K562 (cell line): ENCODE data around the gene FEM1B. TPM values are rescaled to one million over a fixed set of nuclear protein-coding genes. Genes with fewer than 3 reads are reported as not detected.
A peak's percentile ranks its signal among the peaks of the same experiment; 100 is the strongest.

Source experiments
- ATAC-seq: fragments of 200-7000 bp; cut with Tn5 transposase; 3 replicates; pipeline ENCODE4 v1.9.1; 2020; ENCODE audit warnings: moderate library complexity
- BruUV-seq: library from RNA; stranded (reverse); fragments of 400-500 nt; replicated peaks from 2 replicates; lab custom pipeline; 2021; lab: Mats Ljungman, UMichigan
- CTCF ChIA-PET: fragments of 300-600 bp; formaldehyde crosslinking; extraction: SDS; loops from one replicate; lab custom pipeline; 2021; ENCODE audit warnings: low intra/inter-chr PET ratio; lab: Yijun Ruan, JAX
- POLR2A ChIA-PET: fragments of 300-600, 350-650 bp; sonication (Branson Sonifier 250); formaldehyde crosslinking; extraction: SDS; loops from one replicate; lab custom pipeline; 2021; ENCODE audit warnings: antibody characterized with exemption, inconsistent platforms; lab: Yijun Ruan, JAX
- DNase-seq, 4 experiments: peaks; one replicate each; pipeline versions ENCODE4 v3.0.0 to v3.0.0-alpha.2; 2011 to 2018; ENCODE audit warnings: low spot score in 3 of 4, mixed read lengths in 3 of 4; ENCODE audit errors: extremely low read depth in 1 of 4
- FAIRE-seq: peaks from 2 replicates; lab custom pipeline; 2011; peaks lifted over from hg19 to GRCh38; lab: Jason Lieb, UNC
- H2AFZ ChIP-seq: 2 replicates; pipeline ENCODE4 v1.6.0; 2011; ENCODE audit warnings: low read depth, low read length, control low read depth, inconsistent platforms
- H3K27ac ChIP-seq: fragments of 200-600 bp; 3 replicates; pipeline ENCODE4 v1.8.0; 2011; ENCODE audit warnings: low read depth, mild to moderate bottlenecking, control low read depth, inconsistent platforms, low read length, moderate library complexity, mixed read lengths; ENCODE audit errors: extremely low read depth
- H3K27me3 ChIP-seq, 2 experiments: fragments of 300-600 bp in 1 of 2; 2 replicates in 1 of 2; 3 replicates in 1 of 2; pipeline versions ENCODE4 v1.6.0 to v1.8.0; 2011; ENCODE audit warnings: inconsistent platforms in 2 of 2, low read length in 2 of 2, mild to moderate bottlenecking in 1 of 2, mixed read lengths in 1 of 2, moderate library complexity in 1 of 2; ENCODE audit not compliant: control insufficient read depth in 2 of 2, insufficient read depth in 2 of 2
- H3K36me3 ChIP-seq: fragments of 300-600 bp; 3 replicates; pipeline ENCODE4 v1.8.0; 2011; ENCODE audit warnings: mild to moderate bottlenecking, low read length, inconsistent platforms; ENCODE audit not compliant: control insufficient read depth, insufficient read depth
- H3K4me1 ChIP-seq, 2 experiments: fragments of 200-600 bp in 1 of 2; replicated peaks in 1 of 2; 2 replicates in 1 of 2; 3 replicates in 1 of 2; pipeline versions ENCODE4 v1.5.1 to v1.8.0; 2011; ENCODE audit warnings: inconsistent platforms in 2 of 2, low read length in 2 of 2, mild to moderate bottlenecking in 1 of 2, mixed read lengths in 1 of 2, moderate library complexity in 1 of 2; ENCODE audit not compliant: control insufficient read depth in 2 of 2, insufficient read depth in 2 of 2
- H3K4me2 ChIP-seq: 2 replicates; pipeline ENCODE4 v1.6.1; 2011; ENCODE audit warnings: low read length, control low read depth, inconsistent platforms, mixed read lengths; ENCODE audit not compliant: insufficient read depth
- H3K4me3 ChIP-seq: fragments of 200-600 bp; sonication (generic), shearing (Covaris generic); 2 replicates; pipeline ENCODE4 v1.5.1; 2016; ENCODE audit warnings: control low read depth, inconsistent platforms
- H3K79me2 ChIP-seq: fragments of 200-600 bp; 3 replicates; pipeline ENCODE4 v1.8.0; 2011; ENCODE audit warnings: low read length, inconsistent platforms; ENCODE audit not compliant: control insufficient read depth, insufficient read depth
- H3K9ac ChIP-seq, 2 experiments: 2 replicates each; pipeline versions ENCODE4 v1.6.0 to v1.6.1; 2011; ENCODE audit warnings: low read depth in 2 of 2, low read length in 2 of 2, control low read depth in 1 of 2, inconsistent platforms in 1 of 2, mild to moderate bottlenecking in 1 of 2, mixed read lengths in 1 of 2; ENCODE audit not compliant: insufficient read depth in 1 of 2
- H3K9me1 ChIP-seq: one replicate; pipeline ENCODE4 v1.6.0; 2011; ENCODE audit warnings: inconsistent platforms, mild to moderate bottlenecking, low read length, moderate library complexity; ENCODE audit not compliant: control insufficient read depth, insufficient read depth
- H3K9me3 ChIP-seq: replicated peaks from 2 replicates; pipeline ENCODE4 v1.5.1; 2011; ENCODE audit warnings: low read depth, low read length, inconsistent platforms; ENCODE audit not compliant: control insufficient read depth, insufficient read depth
- H4K20me1 ChIP-seq: replicated peaks from 2 replicates; pipeline ENCODE4 v1.6.1; 2011; ENCODE audit warnings: low read length, inconsistent platforms, mixed read lengths; ENCODE audit not compliant: control insufficient read depth, insufficient read depth
- BACH1 ChIP-seq: fragments of 200-800 bp; sonication (Bioruptor generic); IDR thresholded peaks from 2 replicates; pipeline ENCODE4 v1.6.1; 2016; ENCODE audit warnings: missing genetic modification characterization, missing compliant biosample characterization
- CBX5 ChIP-seq: IDR thresholded peaks from 2 replicates; pipeline ENCODE4 v1.6.1; 2014; ENCODE audit warnings: low read depth, borderline replicate concordance
- CTBP1 ChIP-seq: fragments of 450-650 bp; IDR thresholded peaks from 2 replicates; pipeline ENCODE4 v1.6.1; 2016; ENCODE audit warnings: borderline replicate concordance
- DPF2 ChIP-seq: fragments of 450-650 bp; IDR thresholded peaks from 2 replicates; pipeline ENCODE4 v1.6.1; 2016
- FOXM1 ChIP-seq, 2 experiments: fragments of 450-650 bp in 1 of 2; sonication (generic) in 1 of 2; formaldehyde crosslinking in 1 of 2; IDR thresholded peaks; 2 replicates each; pipeline versions ENCODE4 v1.6.1 to v1.9.0; 2017 to 2022; ENCODE audit warnings: low read depth in 2 of 2, mild to moderate bottlenecking in 2 of 2, missing genetic modification reagents in 1 of 2, moderate library complexity in 1 of 2
- HEY1 ChIP-seq: fragments of 250-450 bp; sonication (Bioruptor Pico); IDR thresholded peaks from 2 replicates; pipeline ENCODE4 v1.5.0; 2020; ENCODE audit warnings: mild to moderate bottlenecking, moderate library complexity, borderline replicate concordance
- MEIS2 ChIP-seq: fragments of 450-650 bp; IDR thresholded peaks from 2 replicates; pipeline ENCODE4 v1.6.1; 2014; ENCODE audit warnings: mild to moderate bottlenecking; ENCODE audit not compliant: partially characterized antibody
- NFYB ChIP-seq: IDR thresholded peaks from 2 replicates; pipeline ENCODE4 v1.6.1; 2011; ENCODE audit warnings: mild to moderate bottlenecking, moderate library complexity; ENCODE audit not compliant: insufficient read length; ENCODE audit errors: extremely low read depth
- PCBP1 ChIP-seq: fragments of 200-400 bp; formaldehyde crosslinking; IDR thresholded peaks from 2 replicates; pipeline ENCODE4 v1.6.1; 2018; ENCODE audit warnings: mild to moderate bottlenecking, low read depth, low read length; ENCODE audit not compliant: poor library complexity, severe bottlenecking
- PTRF ChIP-seq: fragments of 450-650 bp; IDR thresholded peaks from 2 replicates; pipeline ENCODE4 v1.6.1; 2016; ENCODE audit warnings: mild to moderate bottlenecking, missing genetic modification characterization, missing compliant biosample characterization
- PURB ChIP-seq: sonication (generic); formaldehyde crosslinking; IDR thresholded peaks from 2 replicates; pipeline ENCODE4 v1.9.0; 2021; ENCODE audit warnings: low read depth, mild to moderate bottlenecking, missing genetic modification reagents
- ZFP1 ChIP-seq: fragments of 450-650 bp; formaldehyde crosslinking; IDR thresholded peaks from 2 replicates; pipeline ENCODE4 v1.4.0; 2020; ENCODE audit warnings: mild to moderate bottlenecking, mixed read lengths
- ZNF140 ChIP-seq: fragments of 250-450 bp; sonication (Bioruptor Pico); IDR thresholded peaks from 2 replicates; pipeline ENCODE4 v1.8.0; 2021; ENCODE audit warnings: moderate library complexity, mild to moderate bottlenecking, inconsistent platforms
- ZNF3 ChIP-seq: fragments of 250-450 bp; sonication (Bioruptor Pico); IDR thresholded peaks from 2 replicates; pipeline ENCODE4 v1.5.0; 2021; ENCODE audit warnings: mild to moderate bottlenecking, moderate library complexity
- ZNF785 ChIP-seq: fragments of 250-450 bp; sonication (Bioruptor Pico); IDR thresholded peaks from 2 replicates; pipeline ENCODE4 v1.4.0; 2020; ENCODE audit warnings: mild to moderate bottlenecking
- WGBS: fragments of 100-300 bp; shearing (Covaris generic); methylation state at CpG from one replicate; pipeline ENCODE4 v1.1.6; 2016; ENCODE audit warnings: low coverage, mixed read lengths; ENCODE audit not compliant: insufficient coverage; ENCODE audit errors: missing lambda C conversion rate; 5-methylcytosine and 5-hydroxymethylcytosine counted together
- in situ Hi-C: fragments of 300-500 bp; cut with MboI; formaldehyde crosslinking; loops from 4 replicates; pipeline ENCODE4 v1.15.0; 2018; ENCODE audit warnings: inconsistent platforms, mixed read lengths
- intact Hi-C: fragments of 100-400 bp; cut with micrococcal nuclease; formaldehyde crosslinking; loops from 2 replicates; pipeline ENCODE4 v1.14.2; 2022
- polyA plus RNA-seq, 8 experiments: library from polyadenylated mRNA; depleted of rRNA in 4 of 8; stranded (reverse) in 5 of 8; unstranded in 3 of 8; fragments of >200 nt; fragmentation: Nextera tagmentation in 2 of 8; fragmentation: Illumina TruSeq in 1 of 8; extraction: Ambion mirVana in 2 of 8; extraction: Trizol in 1 of 8; gene quantifications; 2 replicates each; pipeline versions ENCODE4 v1.2.1 to v1.2.3, GENCODE V29; 2011 to 2014; ENCODE audit warnings: inconsistent platforms in 1 of 8, missing spikeins in 1 of 8
- total RNA-seq, 7 experiments: library from RNA; depleted of rRNA in 6 of 7; stranded (reverse); fragments of >200 nt in 6 of 7; fragmentation: Illumina TruSeq in 2 of 7; extraction: Trizol in 2 of 7; gene quantifications; 2 replicates each; pipeline versions ENCODE4 v1.2.1 to v1.2.3, GENCODE V29; 2011 to 2021; ENCODE audit warnings: low replicate concordance in 1 of 7
- TF ChIP-seq, protein P1 (sequence below): fragments of 450-650 bp; IDR thresholded peaks from 2 replicates; pipeline ENCODE4 v1.6.1; 2018; ENCODE audit not compliant: partially characterized antibody
- TF ChIP-seq, protein P2 (sequence below), 2 experiments: fragments of 450-650 bp in 1 of 2; IDR thresholded peaks; 2 replicates each; pipeline ENCODE4 v1.6.1; 2011 to 2017; ENCODE audit warnings: low read depth in 2 of 2, antibody characterized with exemption in 1 of 2, borderline replicate concordance in 1 of 2, low read length in 1 of 2, mild to moderate bottlenecking in 1 of 2, mixed read lengths in 1 of 2; ENCODE audit not compliant: control insufficient read depth in 1 of 2

The FEM1B gene
- total and polyA plus RNA-seq, 9 of the 15 experiments (the other 6 are each of a cell fraction or from before 2014, with no cell fraction given): 5.9 to 61.6 (median 20.1) TPM

DNA sequence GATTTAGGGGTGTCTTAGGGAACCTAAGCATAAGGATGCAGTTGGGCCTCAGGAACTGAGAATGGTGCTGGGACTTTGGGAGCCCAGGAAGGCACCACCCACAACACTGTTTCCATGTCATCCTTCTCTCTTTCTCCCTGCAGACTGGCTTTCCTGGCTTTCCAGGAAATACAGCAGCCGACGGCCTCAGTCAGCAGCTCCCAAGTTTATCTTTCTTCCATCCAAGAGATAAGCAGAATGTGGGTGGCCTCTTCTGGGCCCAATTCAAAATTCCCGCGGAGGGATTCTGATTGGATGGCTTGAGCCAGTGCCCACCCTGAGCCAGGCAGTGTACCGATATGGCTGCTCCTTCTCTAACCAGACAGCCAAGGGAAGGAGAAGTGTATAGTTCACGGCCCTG is 43.5 kb upstream of the FEM1B start:
- no peaks in the 10 kb centered on the region for H3K9me1 ChIP-seq
- H3K9ac ChIP-seq: peak overlapping the region in 1 of 2 experiments; percentile 1; a peak in 1 of 4 replicates
- WGBS: 16% methylated on average over 6 of the region's 6 CpGs
- peak in 1 of 4 experiments; percentile 39 for DNase-seq
- POLR2A ChIA-PET: interaction anchor here (2.2 kb wide), 1 partner anchor 19 kb away, joined by 8 read pairs; no protein-coding TSS in a partner anchor
- no peak for ATAC-seq
- no peak overlapping the region for H3K27ac ChIP-seq
- H3K9me3 ChIP-seq: no peaks in the 10 kb centered on the region
- H2AFZ ChIP-seq: peak overlapping the region; percentile 71
- no peaks in the 10 kb centered on the region for H3K27me3 ChIP-seq
- no peak for FAIRE-seq
- peaks cover 20 to 26% of the 10 kb centered on the region in 2 experiments for H3K4me1 ChIP-seq
- CTCF ChIA-PET: no interaction called here
- H3K36me3 ChIP-seq: no peaks in the 10 kb centered on the region
- H3K4me2 ChIP-seq: peak overlapping the region; percentile 57
- H4K20me1 ChIP-seq: no peaks in the 10 kb centered on the region
- intact Hi-C loops: no loop called here
- BruUV-seq: no TSS peak
- H3K79me2 ChIP-seq: peaks cover 4% of the 10 kb centered on the region
- in situ Hi-C loops: no loop called here
- H3K4me3 ChIP-seq: no peak overlapping the region
- TF ChIP-seq, protein P1, sequence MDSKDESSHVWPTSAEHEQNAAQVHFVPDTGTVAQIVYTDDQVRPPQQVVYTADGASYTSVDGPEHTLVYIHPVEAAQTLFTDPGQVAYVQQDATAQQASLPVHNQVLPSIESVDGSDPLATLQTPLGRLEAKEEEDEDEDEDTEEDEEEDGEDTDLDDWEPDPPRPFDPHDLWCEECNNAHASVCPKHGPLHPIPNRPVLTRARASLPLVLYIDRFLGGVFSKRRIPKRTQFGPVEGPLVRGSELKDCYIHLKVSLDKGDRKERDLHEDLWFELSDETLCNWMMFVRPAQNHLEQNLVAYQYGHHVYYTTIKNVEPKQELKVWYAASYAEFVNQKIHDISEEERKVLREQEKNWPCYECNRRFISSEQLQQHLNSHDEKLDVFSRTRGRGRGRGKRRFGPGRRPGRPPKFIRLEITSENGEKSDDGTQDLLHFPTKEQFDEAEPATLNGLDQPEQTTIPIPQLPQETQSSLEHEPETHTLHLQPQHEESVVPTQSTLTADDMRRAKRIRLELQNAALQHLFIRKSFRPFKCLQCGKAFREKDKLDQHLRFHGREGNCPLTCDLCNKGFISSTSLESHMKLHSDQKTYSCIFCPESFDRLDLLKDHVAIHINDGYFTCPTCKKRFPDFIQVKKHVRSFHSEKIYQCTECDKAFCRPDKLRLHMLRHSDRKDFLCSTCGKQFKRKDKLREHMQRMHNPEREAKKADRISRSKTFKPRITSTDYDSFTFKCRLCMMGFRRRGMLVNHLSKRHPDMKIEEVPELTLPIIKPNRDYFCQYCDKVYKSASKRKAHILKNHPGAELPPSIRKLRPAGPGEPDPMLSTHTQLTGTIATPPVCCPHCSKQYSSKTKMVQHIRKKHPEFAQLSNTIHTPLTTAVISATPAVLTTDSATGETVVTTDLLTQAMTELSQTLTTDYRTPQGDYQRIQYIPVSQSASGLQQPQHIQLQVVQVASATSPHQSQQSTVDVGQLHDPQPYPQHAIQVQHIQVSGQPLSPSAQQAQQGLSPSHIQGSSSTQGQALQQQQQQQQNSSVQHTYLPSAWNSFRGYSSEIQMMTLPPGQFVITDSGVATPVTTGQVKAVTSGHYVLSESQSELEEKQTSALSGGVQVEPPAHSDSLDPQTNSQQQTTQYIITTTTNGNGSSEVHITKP: peak; percentile 20
- no peak for TF ChIP-seq ZNF785
- TF ChIP-seq, protein P2, sequence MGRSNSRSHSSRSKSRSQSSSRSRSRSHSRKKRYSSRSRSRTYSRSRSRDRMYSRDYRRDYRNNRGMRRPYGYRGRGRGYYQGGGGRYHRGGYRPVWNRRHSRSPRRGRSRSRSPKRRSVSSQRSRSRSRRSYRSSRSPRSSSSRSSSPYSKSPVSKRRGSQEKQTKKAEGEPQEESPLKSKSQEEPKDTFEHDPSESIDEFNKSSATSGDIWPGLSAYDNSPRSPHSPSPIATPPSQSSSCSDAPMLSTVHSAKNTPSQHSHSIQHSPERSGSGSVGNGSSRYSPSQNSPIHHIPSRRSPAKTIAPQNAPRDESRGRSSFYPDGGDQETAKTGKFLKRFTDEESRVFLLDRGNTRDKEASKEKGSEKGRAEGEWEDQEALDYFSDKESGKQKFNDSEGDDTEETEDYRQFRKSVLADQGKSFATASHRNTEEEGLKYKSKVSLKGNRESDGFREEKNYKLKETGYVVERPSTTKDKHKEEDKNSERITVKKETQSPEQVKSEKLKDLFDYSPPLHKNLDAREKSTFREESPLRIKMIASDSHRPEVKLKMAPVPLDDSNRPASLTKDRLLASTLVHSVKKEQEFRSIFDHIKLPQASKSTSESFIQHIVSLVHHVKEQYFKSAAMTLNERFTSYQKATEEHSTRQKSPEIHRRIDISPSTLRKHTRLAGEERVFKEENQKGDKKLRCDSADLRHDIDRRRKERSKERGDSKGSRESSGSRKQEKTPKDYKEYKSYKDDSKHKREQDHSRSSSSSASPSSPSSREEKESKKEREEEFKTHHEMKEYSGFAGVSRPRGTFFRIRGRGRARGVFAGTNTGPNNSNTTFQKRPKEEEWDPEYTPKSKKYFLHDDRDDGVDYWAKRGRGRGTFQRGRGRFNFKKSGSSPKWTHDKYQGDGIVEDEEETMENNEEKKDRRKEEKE (IDR thresholded peaks at IDR 0.05; ENCODE audit: borderline replicate concordance in 1 of 2, control insufficient read depth in 1 of 2, low read depth in 2 of 2, low read length in 1 of 2): no peak
- TF ChIP-seq CBX5: no peak
- no peak for TF ChIP-seq PCBP1
- TF ChIP-seq DPF2: 0 out of 2 replicates have a peak, but pooled peaks have one; percentile 13
- TF ChIP-seq ZNF140 (CRISPR knock-in tag): no peak
- no peak for TF ChIP-seq ZNF3 (CRISPR knock-in tag)
- 0 out of 2 replicates have a peak, but pooled peaks have one; percentile 16 for TF ChIP-seq CTBP1
- peak; percentile 2 for TF ChIP-seq MEIS2
- TF ChIP-seq BACH1 (tag): no peak
- TF ChIP-seq FOXM1 (IDR thresholded peaks at IDR 0.05; ENCODE audit: low read depth): peak; percentile 59; the same call in 1 of the 2 replicates
- TF ChIP-seq FOXM1 (CRISPR knock-in tag; IDR thresholded peaks at IDR 0.05; ENCODE audit: low read depth): no peak
- no peak for TF ChIP-seq PURB (CRISPR knock-in tag)
- no peak for TF ChIP-seq HEY1 (CRISPR knock-in tag)
- peak; percentile 33 for TF ChIP-seq NFYB
- TF ChIP-seq ZFP1: no peak
- no peak for TF ChIP-seq PTRF (tag)
